Subcutaneous adipose tissue (tissue), 4 donors: ENCODE results near the gene C19orf38. TPM values are rescaled to one million over a fixed set of nuclear protein-coding genes. Genes with fewer than 3 reads are reported as not detected.

Experiments
- small RNA-seq: library from RNA; depleted of rRNA; stranded (forward); fragments of <200 nt; gene quantifications from one replicate; pipeline ENCODE3, GENCODE V24; 2016
- total RNA-seq, 4 donors: library from RNA; depleted of rRNA; stranded (reverse); fragments of >200 nt; gene quantifications; one replicate each; pipeline ENCODE4 v1.1.0, GENCODE V29; 2016
- TF ChIP-seq, protein P1 (sequence below): fragments of 450-650 bp; IDR thresholded peaks from one replicate; pipeline ENCODE4 v1.5.1; 2016; ENCODE audit warnings: low read depth, mild to moderate bottlenecking, control low read depth, antibody characterized with exemption, moderate library complexity

Gene C19orf38
- total RNA-seq, 4 donors from 2014 or later: 0.98 to 16.7 (median 5.1) TPM; not detected in 1

GRCh38 chr19:10913716-10914340 lies 65.6 kb downstream of the C19orf38 start:
- TF ChIP-seq, protein P1, sequence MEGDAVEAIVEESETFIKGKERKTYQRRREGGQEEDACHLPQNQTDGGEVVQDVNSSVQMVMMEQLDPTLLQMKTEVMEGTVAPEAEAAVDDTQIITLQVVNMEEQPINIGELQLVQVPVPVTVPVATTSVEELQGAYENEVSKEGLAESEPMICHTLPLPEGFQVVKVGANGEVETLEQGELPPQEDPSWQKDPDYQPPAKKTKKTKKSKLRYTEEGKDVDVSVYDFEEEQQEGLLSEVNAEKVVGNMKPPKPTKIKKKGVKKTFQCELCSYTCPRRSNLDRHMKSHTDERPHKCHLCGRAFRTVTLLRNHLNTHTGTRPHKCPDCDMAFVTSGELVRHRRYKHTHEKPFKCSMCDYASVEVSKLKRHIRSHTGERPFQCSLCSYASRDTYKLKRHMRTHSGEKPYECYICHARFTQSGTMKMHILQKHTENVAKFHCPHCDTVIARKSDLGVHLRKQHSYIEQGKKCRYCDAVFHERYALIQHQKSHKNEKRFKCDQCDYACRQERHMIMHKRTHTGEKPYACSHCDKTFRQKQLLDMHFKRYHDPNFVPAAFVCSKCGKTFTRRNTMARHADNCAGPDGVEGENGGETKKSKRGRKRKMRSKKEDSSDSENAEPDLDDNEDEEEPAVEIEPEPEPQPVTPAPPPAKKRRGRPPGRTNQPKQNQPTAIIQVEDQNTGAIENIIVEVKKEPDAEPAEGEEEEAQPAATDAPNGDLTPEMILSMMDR: no peak

DNA sequence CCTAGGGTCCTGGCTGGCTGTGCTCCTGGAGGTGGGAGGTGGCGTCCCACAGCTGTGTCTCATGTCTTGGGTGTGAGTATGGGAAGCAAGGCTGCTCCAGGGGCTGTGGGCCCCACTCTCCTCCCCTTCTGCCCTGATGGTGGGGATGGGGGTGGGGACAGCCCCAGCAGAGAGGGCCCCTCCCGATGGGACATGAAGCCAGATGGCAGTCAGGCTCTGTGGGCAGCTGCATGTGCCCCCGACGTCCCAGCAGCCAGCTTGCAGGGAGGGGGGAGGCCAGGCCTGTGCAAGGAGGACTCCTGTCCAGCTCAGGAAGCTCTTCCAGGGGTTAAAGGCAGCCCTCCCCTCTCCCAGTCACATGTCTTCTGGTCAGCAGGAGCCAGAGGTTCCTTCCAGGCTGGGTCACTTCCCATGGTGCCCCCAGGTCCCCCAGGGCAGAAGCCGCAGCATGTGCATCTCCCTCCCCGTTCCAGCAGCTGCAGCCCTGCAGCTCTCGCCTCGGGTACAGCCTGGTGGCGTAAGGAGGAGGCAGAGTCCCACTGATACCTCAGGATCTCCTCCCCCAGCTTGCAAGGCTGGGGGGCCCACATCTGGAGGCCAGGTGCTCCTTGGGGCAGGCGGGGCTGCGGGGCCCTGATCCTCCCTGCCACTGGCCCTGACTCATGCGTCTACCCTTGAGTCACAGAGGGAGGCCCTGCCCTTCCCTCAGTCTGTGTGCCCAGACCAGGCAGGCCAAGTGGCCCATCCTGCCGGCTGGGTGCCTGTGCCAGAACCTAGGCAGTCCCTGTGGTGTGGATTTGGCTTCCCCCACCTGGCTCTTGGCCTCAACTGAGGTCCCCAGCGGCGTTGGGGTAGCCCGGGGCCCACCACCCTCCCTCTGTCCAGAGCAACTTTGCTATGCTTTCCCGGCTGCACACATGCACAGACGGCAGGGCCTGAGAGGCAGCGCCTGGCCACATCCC lies 67.2 kb downstream of the C19orf38 start:
- TF ChIP-seq, protein P1: no peak

- TF ChIP-seq, protein P1: no peak
Measured at GRCh38 chr19:10916602-10917001, 68.4 kb downstream of the C19orf38 start.

GRCh38 chr19:10918359-10918758 lies 70.1 kb downstream of the C19orf38 start:
- TF ChIP-seq, protein P1: no peak

Small RNA genes lying within 50 kb of the gene (small RNA-seq; reads per million reads assigned to genes)
- gene MIR199A1 (not detected), gene MIR6793 (0.36 reads per million)

Other genes with a start within 250 kb of the C19orf38 start
- 100 to 1,000 TPM in 1 of 4 donors, 10 to 100 TPM in 3; 52.0 to 112 (median 56.9) TPM for gene SLC44A2, start 222.9 kb upstream of the C19orf38 start, total RNA-seq
- gene ILF3, start 194.1 kb upstream of the C19orf38 start, total RNA-seq: 100 to 1,000 TPM in 1 of 4 donors, 10 to 100 TPM in 3; 56.8 to 103 (median 77.7) TPM
- 10 to 100 TPM; 13.7 to 30.5 (median 28.8) TPM for gene QTRT1, start 147.0 kb upstream of the C19orf38 start, total RNA-seq
- 100 to 1,000 TPM in 1 of 4 donors, 10 to 100 TPM in 3; 63.9 to 140 (median 91.5) TPM for gene DNM2, start 130.3 kb upstream of the C19orf38 start, total RNA-seq
- 10 to 100 TPM; 10.3 to 53.1 (median 34.4) TPM for gene TMED1, start 12.2 kb upstream of the C19orf38 start, total RNA-seq
- 10 to 100 TPM; 16.7 to 19.6 (median 18.4) TPM for gene CARM1, start 23.1 kb downstream of the C19orf38 start, total RNA-seq
- 10 to 100 TPM; 25.9 to 44.6 (median 35.6) TPM for gene YIPF2, start 80.2 kb downstream of the C19orf38 start, total RNA-seq
- gene TIMM29, start 80.4 kb downstream of the C19orf38 start, total RNA-seq: 10 to 100 TPM; 14.4 to 35.6 (median 20.9) TPM
- gene SMARCA4, start 112.6 kb downstream of the C19orf38 start, total RNA-seq: 10 to 100 TPM; 29.7 to 57.5 (median 39.1) TPM
- 10 to 100 TPM; 11.0 to 31.1 (median 23.3) TPM for gene LDLR, start 241.0 kb downstream of the C19orf38 start, total RNA-seq